Midbrain (tissue), 1 donor: ENCODE data around the gene ACTN4.

Experiments
- DNase-seq: peaks from one replicate; lab custom pipeline; 2025; lab: John Stamatoyannopoulos, UW

The ACTN4 gene

GRCh38 chr19:38661136-38661535 lies 13.7 kb downstream of the ACTN4 start:
- no peak for DNase-seq

GRCh38 chr19:38661996-38662395 lies 14.5 kb downstream of the ACTN4 start:
- no peak for DNase-seq

- DNase-seq: no peak
Measured at GRCh38 chr19:38662537-38663155, 15.2 kb downstream of the ACTN4 start.

- DNase-seq: no peak
Measured at GRCh38 chr19:38663156-38663651, 15.8 kb downstream of the ACTN4 start.

- peak; percentile 70 for DNase-seq
Measured at GRCh38 chr19:38663957-38664502, 16.6 kb downstream of the ACTN4 start.

GRCh38 chr19:38664503-38665211 lies 17.2 kb downstream of the ACTN4 start:
- DNase-seq: no peak

GRCh38 chr19:38665219-38665931 lies 17.9 kb downstream of the ACTN4 start:
- no peak for DNase-seq

- DNase-seq: no peak
Measured at GRCh38 chr19:38665950-38666662, 18.7 kb downstream of the ACTN4 start.

GRCh38 chr19:38666663-38667511 lies 19.4 kb downstream of the ACTN4 start:
- DNase-seq: no peak

- DNase-seq: no peak
Measured at GRCh38 chr19:38667661-38668171, 20.3 kb downstream of the ACTN4 start.

- no peak for DNase-seq
Measured at GRCh38 chr19:38669552-38669951, 22.1 kb downstream of the ACTN4 start.

GRCh38 chr19:38670921-38671398 lies 23.5 kb downstream of the ACTN4 start:
- DNase-seq: no peak

GRCh38 chr19:38671654-38672053 lies 24.2 kb downstream of the ACTN4 start:
- DNase-seq: no peak

- no peak for DNase-seq
Measured at GRCh38 chr19:38673030-38673429, 25.6 kb downstream of the ACTN4 start.

GRCh38 chr19:38674388-38675171 lies 27.1 kb downstream of the ACTN4 start:
- DNase-seq: no peak

GRCh38 chr19:38675611-38676010 lies 28.2 kb downstream of the ACTN4 start:
- no peak for DNase-seq

GRCh38 chr19:38676023-38676877 lies 28.8 kb downstream of the ACTN4 start:
- no peak for DNase-seq

GRCh38 chr19:38676878-38677646 lies 29.6 kb downstream of the ACTN4 start:
- DNase-seq: no peak
